Activated T-cell treated with anti-CD3 and anti-CD28 coated beads for 1 hour (primary cell): ENCODE measurements around the gene PSMA7.
"Not testable (repeated sequence)": the region's sequence is repeated elsewhere in the genome, so short reads cannot be mapped to it uniquely, and the experiment has no call there.

Experiments used
- DNase-seq: peaks from one replicate; pipeline ENCODE4 v3.0.0-alpha.2; 2020; ENCODE audit warnings: low read depth

The PSMA7 gene

GRCh38 chr20:62119115-62119514, 24.1 kb downstream of the PSMA7 start:
- DNase-seq, result no peak

- no peak for DNase-seq
Observed at GRCh38 chr20:62118113-62119043, 24.8 kb downstream of the PSMA7 start.

- peak; percentile 42 for DNase-seq
Observed at GRCh38 chr20:62117658-62118057, 25.5 kb downstream of the PSMA7 start.

GRCh38 chr20:62117362-62117646, 25.9 kb downstream of the PSMA7 start:
- DNase-seq, result no peak

- DNase-seq, result no peak
Observed at GRCh38 chr20:62116558-62117361, 26.4 kb downstream of the PSMA7 start.

- not testable (repeated sequence) for DNase-seq
Observed at GRCh38 chr20:62115800-62116407, 27.3 kb downstream of the PSMA7 start.

- DNase-seq, result no peak
Observed at GRCh38 chr20:62114894-62115293, 28.3 kb downstream of the PSMA7 start.

- DNase-seq, result no peak
Observed at GRCh38 chr20:62112368-62112767, 30.8 kb downstream of the PSMA7 start.

GRCh38 chr20:62111148-62111547, 32.0 kb downstream of the PSMA7 start:
- DNase-seq, result no peak

- no peak for DNase-seq
Observed at GRCh38 chr20:62105592-62105991, 37.6 kb downstream of the PSMA7 start.

GRCh38 chr20:62104791-62105345, 38.3 kb downstream of the PSMA7 start:
- DNase-seq, result no peak

- no peak for DNase-seq
Observed at GRCh38 chr20:62104234-62104789, 38.9 kb downstream of the PSMA7 start.

GRCh38 chr20:62103508-62104233, 39.5 kb downstream of the PSMA7 start:
- no peak for DNase-seq

GRCh38 chr20:62101078-62101477, 42.1 kb downstream of the PSMA7 start:
- DNase-seq, result no peak

- no peak for DNase-seq
Observed at GRCh38 chr20:62097881-62098407, 45.2 kb downstream of the PSMA7 start.

GRCh38 chr20:62096421-62097380, 46.5 kb downstream of the PSMA7 start:
- no peak for DNase-seq

GRCh38 chr20:62089393-62089792, 53.8 kb downstream of the PSMA7 start:
- DNase-seq, result no peak

- no peak for DNase-seq
Observed at GRCh38 chr20:62088258-62089127, 54.7 kb downstream of the PSMA7 start.

- DNase-seq, result no peak
Observed at GRCh38 chr20:62087632-62088031, 55.6 kb downstream of the PSMA7 start.
